Colonic mucosa (tissue), 4 donors: ENCODE measurements around the gene GRID1. TPM values are rescaled to one million over a fixed set of nuclear protein-coding genes. Genes with fewer than 3 reads are reported as not detected.

ENCODE experiments used
- DNase-seq: peaks from one replicate; pipeline ENCODE4 v3.0.0-alpha.2; 2020
- H3K27ac ChIP-seq: fragments of 200-600 bp; one replicate; pipeline ENCODE4 v1.8.0; 2021
- H3K27me3 ChIP-seq: fragments of 200-600 bp; one replicate; pipeline ENCODE4 v1.8.0; 2021
- H3K36me3 ChIP-seq: fragments of 200-600 bp; one replicate; pipeline ENCODE4 v1.8.0; 2021
- H3K4me1 ChIP-seq: fragments of 200-600 bp; one replicate; pipeline ENCODE4 v1.8.0; 2021; ENCODE audit warnings: mild to moderate bottlenecking
- H3K4me3 ChIP-seq: fragments of 200-600 bp; one replicate; pipeline ENCODE4 v1.8.0; 2021
- H3K9ac ChIP-seq, 2 donors: one replicate each; pipeline ENCODE4 v1.7.0; 2013; ENCODE audit warnings: control low read depth in 2 of 2, low read depth in 2 of 2, low read length in 2 of 2
- H3K9me3 ChIP-seq: fragments of 200-600 bp; one replicate; pipeline ENCODE4 v1.8.0; 2021
- CTCF ChIP-seq: fragments of 200-600 bp; IDR thresholded peaks from one replicate; pipeline ENCODE4 v1.8.0; 2022; ENCODE audit warnings: antibody characterized with exemption, mild to moderate bottlenecking
- intact Hi-C: fragments of 100-400 bp; cut with DNase I; formaldehyde crosslinking; loops from one replicate; pipeline ENCODE4 v1.14.1; 2022
- total RNA-seq, 2 donors: library from RNA; stranded (reverse); fragmentation: NEBNext Ultra II Directional in 1 of 2; extraction: Animal tissue kit (Norgen Biotek cat#: 25700) in 1 of 2; gene quantifications; one replicate each; pipeline ENCODE4 v1.2.1, GENCODE V29; 2021
- donor health status: healthy.
- donor health status: DM: no; HTN: no; CAD: no.
- donor health status: DM: no; HTN: no; CAD: no.

The GRID1 gene
- total RNA-seq = under 1 TPM; 0.30 to 0.37 TPM

DNA sequence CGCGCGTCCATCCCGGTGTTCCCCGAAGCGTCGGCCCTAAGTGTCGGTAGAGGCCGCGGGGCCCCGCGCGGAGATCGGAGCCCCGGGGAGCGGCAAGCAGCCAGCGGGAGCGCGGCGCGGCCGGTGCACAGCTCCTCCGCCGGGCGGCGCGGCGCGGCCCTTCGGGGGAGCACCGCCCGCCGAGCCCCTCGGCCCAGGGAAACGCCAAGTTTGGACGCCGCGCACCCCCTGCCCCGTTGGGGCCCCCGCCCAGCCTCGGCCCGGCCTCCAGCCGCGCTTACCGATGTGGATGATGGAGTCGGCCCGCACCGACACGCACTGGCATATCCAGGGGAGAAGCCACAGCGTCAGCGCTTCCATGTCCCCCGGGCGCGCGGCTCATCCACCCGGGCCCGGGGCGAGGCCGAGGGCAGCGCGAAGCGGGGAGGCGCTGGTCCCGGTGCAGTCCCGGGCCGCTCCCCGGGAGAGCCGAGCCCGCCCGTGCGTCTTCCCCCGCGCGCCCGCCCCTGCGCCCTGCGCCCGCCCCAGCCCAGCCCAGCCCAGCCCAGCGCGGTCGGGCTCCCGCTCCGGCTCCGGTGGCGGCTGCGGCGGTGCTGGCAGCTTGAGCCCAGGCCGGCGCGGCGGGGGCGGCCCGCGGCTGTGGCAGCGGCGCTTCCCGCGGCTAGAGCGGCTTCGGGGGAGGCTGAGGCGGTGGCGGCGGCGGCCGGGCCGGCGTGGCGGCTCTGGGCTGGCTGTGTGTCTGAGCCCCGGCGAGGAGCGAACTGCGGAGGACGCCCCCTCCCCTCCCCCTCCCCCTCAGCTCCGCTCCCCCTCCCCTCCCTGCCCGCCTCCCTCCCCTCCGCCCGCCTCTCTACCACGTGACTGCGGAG lies at the start of gene GRID1:
GRID1 (minus strand) TSS at position 763 of the 869 bp plus-strand sequence.
- Histone ChIP-seq H3K4me1 (no peaks in the 10 kb centered on the region), H3K36me3 (no peaks in the 10 kb centered on the region), H3K9me3 (no peaks in the 10 kb centered on the region), H3K27me3 (peaks cover 54% of the 10 kb centered on the region), H3K4me3 (peak within 1 kb of the TSS; percentile 31), H3K27ac (no peak within 1 kb of the TSS), H3K9ac (peak within 1 kb of the TSS in 1 of 2 donors; percentile 24)
- DNase-seq = no peak
- no peak for TF ChIP-seq CTCF
- intact Hi-C loops = no loop called here

DNA sequence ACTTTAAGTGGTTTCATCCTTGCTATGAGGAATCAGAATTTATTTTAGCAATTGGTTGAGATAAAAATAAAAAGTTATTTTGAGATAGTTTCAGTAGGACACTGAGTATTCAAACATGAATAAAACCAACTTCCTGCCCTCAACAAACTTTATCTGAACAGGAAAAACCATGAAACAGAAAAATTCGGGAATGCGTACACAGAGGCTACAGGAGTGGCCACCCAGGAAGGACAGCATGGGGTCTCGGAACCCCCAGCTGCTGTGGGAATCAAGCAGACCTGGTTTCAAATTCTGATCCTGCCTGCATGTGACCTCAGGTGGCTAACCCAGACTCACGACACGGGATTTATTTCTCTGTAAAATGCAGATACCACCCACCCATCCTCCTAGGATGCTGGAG lies 49.0 kb upstream of the GRID1 start:
- Histone ChIP-seq H3K27me3 (no peaks in the 10 kb centered on the region), H3K36me3 (no peaks in the 10 kb centered on the region), H3K9ac (no peak overlapping the region), H3K4me1 (peaks cover 11% of the 10 kb centered on the region), H3K27ac (no peak overlapping the region), H3K9me3 (no peaks in the 10 kb centered on the region), H3K4me3 (no peak overlapping the region)
- no peak for DNase-seq
- intact Hi-C loops = no loop called here
- TF ChIP-seq CTCF = no peak

- no peak for DNase-seq
- no peak for TF ChIP-seq CTCF
- Histone ChIP-seq H3K27ac (no peak overlapping the region), H3K36me3 (no peaks in the 10 kb centered on the region), H3K9ac (no peak overlapping the region), H3K4me3 (no peak overlapping the region), H3K27me3 (no peaks in the 10 kb centered on the region), H3K4me1 (peaks cover 11% of the 10 kb centered on the region), H3K9me3 (no peaks in the 10 kb centered on the region)
- intact Hi-C loops = no loop called here
These were observed 48.5 kb upstream of the GRID1 start for GRCh38 chr10:86415116-86415515.

DNA sequence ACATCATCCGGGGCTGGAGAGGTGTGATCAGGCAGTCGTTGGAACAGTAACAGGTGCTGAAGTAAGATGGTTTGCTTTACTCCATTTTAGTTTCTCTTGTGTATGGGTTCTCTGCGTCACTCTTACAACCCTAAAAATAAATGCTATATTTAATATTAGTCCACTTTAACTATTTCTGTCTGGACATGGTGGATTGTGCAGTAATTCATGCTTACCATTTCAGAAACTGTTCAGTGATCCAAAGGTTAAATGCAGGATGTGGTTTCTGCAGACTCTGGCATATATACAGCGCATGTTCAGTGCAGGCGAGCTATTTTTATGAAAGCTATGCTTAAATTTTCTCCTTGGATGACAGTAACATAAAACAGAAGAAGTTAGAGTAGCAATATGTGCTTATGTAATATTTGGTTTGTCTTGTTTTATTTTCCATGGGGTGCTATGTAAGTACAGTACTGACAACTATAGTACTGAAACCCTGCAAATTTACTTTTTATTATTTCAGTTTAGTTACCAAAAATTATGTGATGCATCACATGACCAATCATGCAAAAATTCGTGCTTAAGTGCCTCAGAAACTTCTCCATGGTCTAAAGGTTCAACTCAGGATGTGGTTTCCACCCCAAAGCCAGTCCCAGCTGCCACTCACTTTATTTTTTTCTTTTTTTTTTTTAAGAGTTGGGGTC lies 46.6 kb upstream of the GRID1 start:
- no peak for TF ChIP-seq CTCF
- Histone ChIP-seq H3K4me1 (peaks cover 11% of the 10 kb centered on the region), H3K36me3 (no peaks in the 10 kb centered on the region), H3K9ac (no peak overlapping the region), H3K27ac (no peak overlapping the region), H3K27me3 (no peaks in the 10 kb centered on the region), H3K4me3 (no peak overlapping the region), H3K9me3 (no peaks in the 10 kb centered on the region)
- DNase-seq = no peak
- intact Hi-C loops = no loop called here

- TF ChIP-seq CTCF = no peak
- no peak for DNase-seq
- Histone ChIP-seq H3K4me1 (peaks cover 11% of the 10 kb centered on the region), H3K36me3 (no peaks in the 10 kb centered on the region), H3K27me3 (no peaks in the 10 kb centered on the region), H3K27ac (peak overlapping the region; percentile 46), H3K9ac (no peak overlapping the region), H3K4me3 (no peak overlapping the region), H3K9me3 (no peaks in the 10 kb centered on the region)
- intact Hi-C loops = no loop called here
These were observed 45.4 kb upstream of the GRID1 start for GRCh38 chr10:86411852-86412560.
